ENCODE measurements around the gene RUNX3. TPM values are rescaled to one million over a fixed set of nuclear protein-coding genes. Genes with fewer than 3 reads are reported as not detected.

Gene RUNX3
- total RNA-seq, 2 donors from 2014 or later = 6.8 to 8.5 TPM

DNA sequence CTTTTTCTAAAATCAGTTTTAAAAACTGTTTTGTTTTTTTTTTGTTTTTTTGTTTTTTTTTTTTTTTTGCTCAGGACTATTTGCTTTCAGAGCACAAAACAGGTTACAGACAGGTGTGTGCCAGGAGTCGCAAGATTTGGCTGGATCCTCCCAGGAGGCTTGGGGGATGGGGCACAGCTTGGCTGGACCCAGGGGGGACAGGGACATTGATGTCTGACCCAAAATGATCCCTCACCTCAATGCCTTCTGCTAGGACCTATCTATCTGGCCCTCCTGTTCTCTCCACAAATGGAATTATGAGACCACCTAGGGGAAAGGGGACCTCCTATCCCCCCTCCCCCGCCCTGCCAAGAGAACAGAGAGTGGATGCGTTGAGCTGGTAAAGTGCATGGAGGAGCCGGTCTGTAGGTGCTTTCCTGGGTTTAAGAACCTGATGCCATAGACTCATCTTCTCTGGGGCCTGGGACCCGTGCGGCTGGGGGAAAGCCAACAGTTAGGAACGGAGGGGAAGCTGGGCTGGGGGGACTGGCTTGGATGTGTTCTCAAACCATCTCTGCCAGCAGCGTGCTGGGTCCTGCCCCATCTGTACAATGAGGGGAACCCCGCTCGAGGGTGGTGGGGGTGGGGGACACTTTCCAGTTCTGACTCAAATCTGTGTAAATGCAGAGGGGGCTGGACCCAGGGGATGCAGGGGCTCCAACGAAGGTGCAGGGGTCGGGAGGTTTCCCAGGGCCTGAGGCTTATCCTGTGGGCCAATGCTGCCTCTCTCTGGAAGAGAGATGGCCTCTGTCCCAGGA is 28.9 kb downstream of the RUNX3 start:
- Histone ChIP-seq H3K27me3 (replicated peaks; ENCODE audit: insufficient read depth) (no peaks in the 10 kb centered on the region), H3K4me1 (ENCODE audit: control insufficient read depth in 1 of 2, low read depth in 2 of 2) (no peaks in the 10 kb centered on the region), H3K9me3 (no peaks in the 10 kb centered on the region), H3K27ac (no peak overlapping the region), H3K4me3 (no peak overlapping the region), H3K36me3 (no peaks in the 10 kb centered on the region)
- TF ChIP-seq, protein P1, sequence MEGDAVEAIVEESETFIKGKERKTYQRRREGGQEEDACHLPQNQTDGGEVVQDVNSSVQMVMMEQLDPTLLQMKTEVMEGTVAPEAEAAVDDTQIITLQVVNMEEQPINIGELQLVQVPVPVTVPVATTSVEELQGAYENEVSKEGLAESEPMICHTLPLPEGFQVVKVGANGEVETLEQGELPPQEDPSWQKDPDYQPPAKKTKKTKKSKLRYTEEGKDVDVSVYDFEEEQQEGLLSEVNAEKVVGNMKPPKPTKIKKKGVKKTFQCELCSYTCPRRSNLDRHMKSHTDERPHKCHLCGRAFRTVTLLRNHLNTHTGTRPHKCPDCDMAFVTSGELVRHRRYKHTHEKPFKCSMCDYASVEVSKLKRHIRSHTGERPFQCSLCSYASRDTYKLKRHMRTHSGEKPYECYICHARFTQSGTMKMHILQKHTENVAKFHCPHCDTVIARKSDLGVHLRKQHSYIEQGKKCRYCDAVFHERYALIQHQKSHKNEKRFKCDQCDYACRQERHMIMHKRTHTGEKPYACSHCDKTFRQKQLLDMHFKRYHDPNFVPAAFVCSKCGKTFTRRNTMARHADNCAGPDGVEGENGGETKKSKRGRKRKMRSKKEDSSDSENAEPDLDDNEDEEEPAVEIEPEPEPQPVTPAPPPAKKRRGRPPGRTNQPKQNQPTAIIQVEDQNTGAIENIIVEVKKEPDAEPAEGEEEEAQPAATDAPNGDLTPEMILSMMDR (IDR thresholded peaks at IDR 0.05) = no peak
- no peak for ATAC-seq (ENCODE audit: insufficient number of reproducible peaks, low FRiP score, low read depth)
- no peak for DNase-seq (ENCODE audit: low spot score)

- Histone ChIP-seq H3K9me3 (no peaks in the 10 kb centered on the region), H3K4me3 (no peak overlapping the region), H3K27me3 (replicated peaks; ENCODE audit: insufficient read depth) (no peaks in the 10 kb centered on the region), H3K27ac (no peak overlapping the region), H3K4me1 (ENCODE audit: control insufficient read depth in 1 of 2, low read depth in 2 of 2) (no peaks in the 10 kb centered on the region), H3K36me3 (no peaks in the 10 kb centered on the region)
- ATAC-seq (ENCODE audit: insufficient number of reproducible peaks, low FRiP score, low read depth) = no peak
- no peak for DNase-seq (ENCODE audit: low spot score)
- TF ChIP-seq, protein P1 (IDR thresholded peaks at IDR 0.05) = no peak
Observed at GRCh38 chr1:24900486-24900849, 29.6 kb downstream of the RUNX3 start.

GRCh38 chr1:24899581-24900485 is 30.2 kb downstream of the RUNX3 start:
- Histone ChIP-seq H3K4me3 (no peak overlapping the region), H3K27me3 (replicated peaks; ENCODE audit: insufficient read depth) (no peaks in the 10 kb centered on the region), H3K9me3 (no peaks in the 10 kb centered on the region), H3K27ac (no peak overlapping the region), H3K36me3 (no peaks in the 10 kb centered on the region), H3K4me1 (ENCODE audit: control insufficient read depth in 1 of 2, low read depth in 2 of 2) (no peaks in the 10 kb centered on the region)
- TF ChIP-seq, protein P1 (IDR thresholded peaks at IDR 0.05) = no peak
- DNase-seq (ENCODE audit: low spot score) (no peak), ATAC-seq (ENCODE audit: insufficient number of reproducible peaks, low FRiP score, low read depth) (no peak)

DNA sequence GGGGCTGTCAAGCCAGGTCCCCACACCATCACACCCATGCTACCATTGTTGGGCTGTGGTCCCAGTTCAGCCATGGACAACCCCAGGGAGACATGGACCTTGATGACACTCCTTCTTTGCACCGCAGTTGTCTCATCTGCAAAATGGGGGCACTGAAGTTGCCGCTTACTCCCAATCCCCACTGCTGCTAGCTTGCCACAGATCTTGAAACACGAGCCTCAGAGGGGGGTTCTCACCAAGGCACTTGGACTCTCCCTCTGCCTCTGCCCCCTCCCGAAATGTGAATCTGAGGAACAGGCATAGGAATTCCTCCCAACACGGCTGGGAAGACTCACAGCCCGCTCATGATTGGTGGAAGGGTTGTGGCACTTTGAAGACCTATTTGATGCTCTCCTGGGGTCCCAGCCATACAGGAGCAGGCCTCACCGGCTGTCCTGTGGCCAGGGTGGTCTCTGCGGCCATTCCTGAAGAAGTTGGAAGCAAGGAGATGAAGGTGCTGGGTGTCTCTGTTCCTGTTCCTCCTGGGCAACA is 31.1 kb downstream of the RUNX3 start:
- no peaks in the 10 kb centered on the region for H3K9me3 ChIP-seq
- TF ChIP-seq, protein P1 (IDR thresholded peaks at IDR 0.05) = no peak
- ATAC-seq (ENCODE audit: insufficient number of reproducible peaks, low FRiP score, low read depth) = no peak
- H3K4me3 ChIP-seq = no peak overlapping the region
- no peaks in the 10 kb centered on the region for H3K36me3 ChIP-seq
- no peaks in the 10 kb centered on the region for H3K4me1 ChIP-seq (ENCODE audit: control insufficient read depth in 1 of 2, low read depth in 2 of 2)
- H3K27me3 ChIP-seq (replicated peaks; ENCODE audit: insufficient read depth) = no peaks in the 10 kb centered on the region
- H3K27ac ChIP-seq = no peak overlapping the region
- DNase-seq (ENCODE audit: low spot score) = no peak

Measured in thoracic aorta (tissue), 2 donors.